Neural cell (in vitro differentiated cells): ENCODE results near the gene NTHL1. TPM values are rescaled to one million over a fixed set of nuclear protein-coding genes. Genes with fewer than 3 reads are reported as not detected.

Source experiments
- H2AFZ ChIP-seq: fragments of 200-600, 300-800 bp; sonication (generic), shearing (Covaris generic); 2 replicates; pipeline ENCODE4 v1.6.0; 2014; ENCODE audit warnings: low read depth, mild to moderate bottlenecking, antibody characterized with exemption, low read length, moderate library complexity
- H3F3A ChIP-seq: fragments of 200-600 bp; shearing (Covaris generic); 2 replicates; pipeline ENCODE4 v1.6.1; 2016; ENCODE audit warnings: mild to moderate bottlenecking, moderate library complexity, mixed read lengths, antibody characterized with exemption, low read length; ENCODE audit not compliant: insufficient read depth, poor library complexity, severe bottlenecking
- H3K27ac ChIP-seq: fragments of 200-600, 300-800 bp; sonication (generic), shearing (Covaris generic); 2 replicates; pipeline ENCODE4 v1.5.1; 2014; ENCODE audit warnings: mild to moderate bottlenecking, low read length, moderate library complexity
- H3K27me3 ChIP-seq: fragments of 300-800, 200-600 bp; sonication (generic), shearing (Covaris generic); 2 replicates; pipeline ENCODE4 v1.6.0; 2014; ENCODE audit warnings: mild to moderate bottlenecking, low read depth, low read length, moderate library complexity; ENCODE audit not compliant: insufficient read depth
- H3K36me3 ChIP-seq: fragments of 300-800, 200-600 bp; sonication (generic), shearing (Covaris generic); 2 replicates; pipeline ENCODE4 v1.5.1; 2014; ENCODE audit warnings: mild to moderate bottlenecking, antibody characterized with exemption, low read length, moderate library complexity; ENCODE audit not compliant: insufficient read depth
- H3K4me2 ChIP-seq: fragments of 300-800, 200-600 bp; sonication (generic), shearing (Covaris generic); 2 replicates; pipeline ENCODE4 v1.6.0; 2014; ENCODE audit warnings: mild to moderate bottlenecking, low read length
- H3K4me3 ChIP-seq: fragments of 300-800, 200-600 bp; sonication (generic), shearing (Covaris generic); 2 replicates; pipeline ENCODE4 v1.5.1; 2014; ENCODE audit warnings: mild to moderate bottlenecking, low read length, moderate library complexity
- H3K79me2 ChIP-seq: fragments of 200-600 bp; shearing (Covaris generic); replicated peaks from 2 replicates; pipeline ENCODE4 v1.6.0; 2014; ENCODE audit warnings: mild to moderate bottlenecking, low read length, moderate library complexity; ENCODE audit not compliant: insufficient read depth
- H3K9ac ChIP-seq: fragments of 300-800, 200-600 bp; sonication (generic), shearing (Covaris generic); 2 replicates; pipeline ENCODE4 v1.6.1; 2016; ENCODE audit warnings: mild to moderate bottlenecking, low read length, mixed read lengths
- H3K9me2 ChIP-seq: fragments of 200-600 bp; shearing (Covaris generic); 2 replicates; pipeline ENCODE4 v1.6.1; 2016; ENCODE audit warnings: mild to moderate bottlenecking, low read length, mixed read lengths; ENCODE audit not compliant: insufficient read depth
- H3K9me3 ChIP-seq: fragments of 200-600, 300-800 bp; sonication (generic), shearing (Covaris generic); 2 replicates; pipeline ENCODE4 v1.6.1; 2016; ENCODE audit warnings: mild to moderate bottlenecking, mixed run types, low read length, moderate library complexity, mixed read lengths
- H4K20me1 ChIP-seq: fragments of 200-600 bp; shearing (Covaris generic); 2 replicates; pipeline ENCODE4 v1.6.1; 2016; ENCODE audit warnings: mild to moderate bottlenecking, mixed run types; ENCODE audit not compliant: insufficient read depth
- EP300 ChIP-seq: fragments of 450-650 bp; conservative IDR thresholded peaks from 2 replicates; pipeline ENCODE4 v1.6.1; 2014; ENCODE audit warnings: antibody characterized with exemption, mild to moderate bottlenecking, moderate library complexity; ENCODE audit not compliant: poor library complexity, severe bottlenecking
- EZH2 ChIP-seq: fragments of 200-600, 300-800 bp; shearing (Covaris generic), sonication (generic); IDR thresholded peaks from 2 replicates; pipeline ENCODE4 v1.6.1; 2014; ENCODE audit warnings: antibody characterized with exemption, low read length, borderline replicate concordance, mild to moderate bottlenecking; ENCODE audit not compliant: insufficient read depth, poor library complexity, severe bottlenecking
- MXI1 ChIP-seq: fragments of 450-650 bp; conservative IDR thresholded peaks from 2 replicates; pipeline ENCODE4 v1.6.1; 2014; ENCODE audit warnings: antibody characterized with exemption, mild to moderate bottlenecking; ENCODE audit not compliant: poor library complexity, severe bottlenecking
- POLR2AphosphoS5 ChIP-seq: IDR thresholded peaks from 2 replicates; pipeline ENCODE4 v1.6.1; 2012
- RAD21 ChIP-seq: fragments of 450-650 bp; conservative IDR thresholded peaks from 2 replicates; pipeline ENCODE4 v1.6.1; 2014; ENCODE audit warnings: antibody characterized with exemption, mild to moderate bottlenecking, moderate library complexity
- SMC3 ChIP-seq: fragments of 450-650 bp; conservative IDR thresholded peaks from 2 replicates; pipeline ENCODE4 v1.6.1; 2014; ENCODE audit warnings: antibody characterized with exemption, mild to moderate bottlenecking, moderate library complexity; ENCODE audit not compliant: poor library complexity
- TAF1 ChIP-seq: IDR thresholded peaks from 2 replicates; pipeline ENCODE4 v1.6.1; 2012; ENCODE audit warnings: low read depth
- polyA plus RNA-seq: library from polyadenylated mRNA; depleted of rRNA; stranded (reverse); fragments of >200 nt; gene quantifications from 2 replicates; pipeline ENCODE4 v1.2.3, GENCODE V29; 2014
- TF ChIP-seq, protein P1 (sequence below): IDR thresholded peaks from 2 replicates; pipeline ENCODE4 v1.6.1; 2012; ENCODE audit warnings: borderline replicate concordance
- TF ChIP-seq, protein P2 (sequence below): fragments of 450-650 bp; IDR thresholded peaks from 2 replicates; pipeline ENCODE4 v1.5.1; 2014; ENCODE audit warnings: antibody characterized with exemption, mild to moderate bottlenecking, moderate library complexity; ENCODE audit not compliant: poor library complexity, severe bottlenecking

Gene NTHL1
- polyA plus RNA-seq, 1 donor from 2014 or later, result 43.1 TPM

GRCh38 chr16:2003827-2004641 is 43.6 kb downstream of the NTHL1 start:
- no peaks in the 10 kb centered on the region for H3K9me3 ChIP-seq
- peak overlapping the region; percentile 28 for H3K27ac ChIP-seq
- peaks cover 37% of the 10 kb centered on the region for H3K79me2 ChIP-seq
- H2AFZ ChIP-seq, result no peak overlapping the region
- peak; percentile 49 for TF ChIP-seq MXI1
- TF ChIP-seq, protein P1, sequence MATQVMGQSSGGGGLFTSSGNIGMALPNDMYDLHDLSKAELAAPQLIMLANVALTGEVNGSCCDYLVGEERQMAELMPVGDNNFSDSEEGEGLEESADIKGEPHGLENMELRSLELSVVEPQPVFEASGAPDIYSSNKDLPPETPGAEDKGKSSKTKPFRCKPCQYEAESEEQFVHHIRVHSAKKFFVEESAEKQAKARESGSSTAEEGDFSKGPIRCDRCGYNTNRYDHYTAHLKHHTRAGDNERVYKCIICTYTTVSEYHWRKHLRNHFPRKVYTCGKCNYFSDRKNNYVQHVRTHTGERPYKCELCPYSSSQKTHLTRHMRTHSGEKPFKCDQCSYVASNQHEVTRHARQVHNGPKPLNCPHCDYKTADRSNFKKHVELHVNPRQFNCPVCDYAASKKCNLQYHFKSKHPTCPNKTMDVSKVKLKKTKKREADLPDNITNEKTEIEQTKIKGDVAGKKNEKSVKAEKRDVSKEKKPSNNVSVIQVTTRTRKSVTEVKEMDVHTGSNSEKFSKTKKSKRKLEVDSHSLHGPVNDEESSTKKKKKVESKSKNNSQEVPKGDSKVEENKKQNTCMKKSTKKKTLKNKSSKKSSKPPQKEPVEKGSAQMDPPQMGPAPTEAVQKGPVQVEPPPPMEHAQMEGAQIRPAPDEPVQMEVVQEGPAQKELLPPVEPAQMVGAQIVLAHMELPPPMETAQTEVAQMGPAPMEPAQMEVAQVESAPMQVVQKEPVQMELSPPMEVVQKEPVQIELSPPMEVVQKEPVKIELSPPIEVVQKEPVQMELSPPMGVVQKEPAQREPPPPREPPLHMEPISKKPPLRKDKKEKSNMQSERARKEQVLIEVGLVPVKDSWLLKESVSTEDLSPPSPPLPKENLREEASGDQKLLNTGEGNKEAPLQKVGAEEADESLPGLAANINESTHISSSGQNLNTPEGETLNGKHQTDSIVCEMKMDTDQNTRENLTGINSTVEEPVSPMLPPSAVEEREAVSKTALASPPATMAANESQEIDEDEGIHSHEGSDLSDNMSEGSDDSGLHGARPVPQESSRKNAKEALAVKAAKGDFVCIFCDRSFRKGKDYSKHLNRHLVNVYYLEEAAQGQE, result no peak
- TF ChIP-seq TAF1, result no peak
- TF ChIP-seq SMC3, result peak; percentile 72
- no peak for TF ChIP-seq POLR2AphosphoS5
- no peak for TF ChIP-seq EZH2
- no peak for TF ChIP-seq EP300
- TF ChIP-seq RAD21, result peak; percentile 53
- TF ChIP-seq, protein P2, sequence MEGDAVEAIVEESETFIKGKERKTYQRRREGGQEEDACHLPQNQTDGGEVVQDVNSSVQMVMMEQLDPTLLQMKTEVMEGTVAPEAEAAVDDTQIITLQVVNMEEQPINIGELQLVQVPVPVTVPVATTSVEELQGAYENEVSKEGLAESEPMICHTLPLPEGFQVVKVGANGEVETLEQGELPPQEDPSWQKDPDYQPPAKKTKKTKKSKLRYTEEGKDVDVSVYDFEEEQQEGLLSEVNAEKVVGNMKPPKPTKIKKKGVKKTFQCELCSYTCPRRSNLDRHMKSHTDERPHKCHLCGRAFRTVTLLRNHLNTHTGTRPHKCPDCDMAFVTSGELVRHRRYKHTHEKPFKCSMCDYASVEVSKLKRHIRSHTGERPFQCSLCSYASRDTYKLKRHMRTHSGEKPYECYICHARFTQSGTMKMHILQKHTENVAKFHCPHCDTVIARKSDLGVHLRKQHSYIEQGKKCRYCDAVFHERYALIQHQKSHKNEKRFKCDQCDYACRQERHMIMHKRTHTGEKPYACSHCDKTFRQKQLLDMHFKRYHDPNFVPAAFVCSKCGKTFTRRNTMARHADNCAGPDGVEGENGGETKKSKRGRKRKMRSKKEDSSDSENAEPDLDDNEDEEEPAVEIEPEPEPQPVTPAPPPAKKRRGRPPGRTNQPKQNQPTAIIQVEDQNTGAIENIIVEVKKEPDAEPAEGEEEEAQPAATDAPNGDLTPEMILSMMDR, result peak; percentile 83
- no peaks in the 10 kb centered on the region for H3F3A ChIP-seq
- no peaks in the 10 kb centered on the region for H3K27me3 ChIP-seq
- no peak overlapping the region for H3K4me2 ChIP-seq
- peaks cover 5% of the 10 kb centered on the region for H4K20me1 ChIP-seq
- peak overlapping the region; percentile 50 for H3K4me3 ChIP-seq
- H3K9ac ChIP-seq, result peak overlapping the region; percentile 49
- no peaks in the 10 kb centered on the region for H3K36me3 ChIP-seq
- no peaks in the 10 kb centered on the region for H3K9me2 ChIP-seq

- peaks cover 30% of the 10 kb centered on the region for H3K79me2 ChIP-seq
- peak overlapping the region; percentile 50 for H3K4me3 ChIP-seq
- no peaks in the 10 kb centered on the region for H3K36me3 ChIP-seq
- no peak overlapping the region for H3K4me2 ChIP-seq
- H3K9ac ChIP-seq, result no peak overlapping the region
- H3K9me3 ChIP-seq, result no peaks in the 10 kb centered on the region
- H2AFZ ChIP-seq, result no peak overlapping the region
- no peaks in the 10 kb centered on the region for H3K27me3 ChIP-seq
- H4K20me1 ChIP-seq, result peaks cover 5% of the 10 kb centered on the region
- H3K27ac ChIP-seq, result no peak overlapping the region
- H3K9me2 ChIP-seq, result no peaks in the 10 kb centered on the region
- TF ChIP-seq MXI1, result no peak
- TF ChIP-seq, protein P2, result no peak
- no peak for TF ChIP-seq EZH2
- TF ChIP-seq, protein P1, result no peak
- H3F3A ChIP-seq, result no peaks in the 10 kb centered on the region
Measured at GRCh38 chr16:2003231-2003826, 44.3 kb downstream of the NTHL1 start.
